Measurements from ENCODE around the gene KLHL29.

Gene KLHL29

GRCh38 chr2:23689131-23689700, 304.2 kb downstream of the KLHL29 start:
- no peak for DNase-seq

GRCh38 chr2:23689891-23690290, 304.9 kb downstream of the KLHL29 start:
- no peak for DNase-seq

- no peak for DNase-seq
These were observed 305.6 kb downstream of the KLHL29 start for GRCh38 chr2:23690421-23691105.

GRCh38 chr2:23691106-23691470, 306.1 kb downstream of the KLHL29 start:
- no peak for DNase-seq

- DNase-seq: no peak
These were observed 306.6 kb downstream of the KLHL29 start for GRCh38 chr2:23691565-23691964.

GRCh38 chr2:23692263-23692662, 307.3 kb downstream of the KLHL29 start:
- no peak for DNase-seq

- DNase-seq: no peak
These were observed 308.0 kb downstream of the KLHL29 start for GRCh38 chr2:23692851-23693605.

- no peak for DNase-seq
These were observed 308.6 kb downstream of the KLHL29 start for GRCh38 chr2:23693606-23693951.

- no peak for DNase-seq
These were observed 309.4 kb downstream of the KLHL29 start for GRCh38 chr2:23694058-23695045.

GRCh38 chr2:23695214-23695889, 310.4 kb downstream of the KLHL29 start:
- DNase-seq: no peak

- DNase-seq: no peak
These were observed 311.1 kb downstream of the KLHL29 start for GRCh38 chr2:23695890-23696751.

- no peak for DNase-seq
These were observed 311.7 kb downstream of the KLHL29 start for GRCh38 chr2:23696752-23697045.

- no peak for DNase-seq
These were observed 312.5 kb downstream of the KLHL29 start for GRCh38 chr2:23697256-23698075.

- no peak for DNase-seq
These were observed 313.2 kb downstream of the KLHL29 start for GRCh38 chr2:23698116-23698693.

GRCh38 chr2:23698721-23699579, 314.0 kb downstream of the KLHL29 start:
- no peak for DNase-seq

GRCh38 chr2:23699580-23699925, 314.6 kb downstream of the KLHL29 start:
- no peak for DNase-seq

GRCh38 chr2:23700627-23701026, 315.6 kb downstream of the KLHL29 start:
- no peak for DNase-seq

- DNase-seq: no peak
These were observed 318.1 kb downstream of the KLHL29 start for GRCh38 chr2:23703037-23703582.
